HUES48 (cell line): ENCODE data around the gene SRGAP3.

ENCODE experiments used
- H3K27ac ChIP-seq: one replicate; pipeline ENCODE4 v1.7.0; 2013; ENCODE audit warnings: low read depth, low read length, inconsistent platforms
- H3K27me3 ChIP-seq: 2 replicates; pipeline ENCODE4 v1.6.1; 2013; ENCODE audit warnings: mild to moderate bottlenecking, low read length; ENCODE audit not compliant: control insufficient read depth, insufficient read depth
- H3K36me3 ChIP-seq: 2 replicates; pipeline ENCODE4 v1.6.1; 2013; ENCODE audit warnings: low read length; ENCODE audit not compliant: control insufficient read depth, insufficient read depth
- H3K4me1 ChIP-seq: 2 replicates; pipeline ENCODE4 v1.6.1; 2013; ENCODE audit warnings: mild to moderate bottlenecking, low read length; ENCODE audit not compliant: control insufficient read depth, insufficient read depth
- H3K4me3 ChIP-seq: 2 replicates; pipeline ENCODE4 v1.5.1; 2013; ENCODE audit warnings: mild to moderate bottlenecking, low read depth, low read length
- H3K9ac ChIP-seq: 2 replicates; pipeline ENCODE4 v1.6.1; 2013; ENCODE audit warnings: mild to moderate bottlenecking, low read depth, low read length, moderate library complexity
- H3K9me3 ChIP-seq: 2 replicates; pipeline ENCODE4 v1.6.1; 2013; ENCODE audit warnings: low read length; ENCODE audit not compliant: control insufficient read depth, insufficient read depth

SRGAP3 gene

GRCh38 chr3:9254764-9255163 lies 5.3 kb upstream of the SRGAP3 start:
- H3K4me3 ChIP-seq = no peak overlapping the region

DNA sequence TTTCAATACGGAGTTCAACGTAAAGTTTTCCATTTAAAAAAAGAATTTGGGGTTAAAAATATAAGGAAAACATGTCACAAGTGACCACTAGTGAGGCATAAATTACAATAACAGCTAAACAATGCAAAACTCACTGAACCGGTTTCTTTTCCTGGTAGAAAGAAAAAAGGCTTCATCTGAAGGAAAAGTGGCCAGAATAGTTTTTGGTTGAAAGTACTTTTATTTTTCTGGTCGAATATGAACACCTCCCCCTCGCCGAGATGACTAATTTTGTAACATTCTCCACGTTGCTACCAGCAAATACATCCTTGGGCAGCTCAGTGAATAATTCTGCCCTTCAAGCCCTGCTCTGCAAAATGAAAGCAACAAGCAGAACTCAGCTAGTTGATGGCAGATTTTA lies 3.9 kb upstream of the SRGAP3 start:
- Histone ChIP-seq H3K36me3 (no peaks in the 10 kb centered on the region), H3K4me1 (peaks cover 16% of the 10 kb centered on the region)

More at GRCh38 chr3:9254764-9255163, 5.3 kb upstream of the SRGAP3 start:
- H3K27me3 ChIP-seq = no peaks in the 10 kb centered on the region
- H3K9ac ChIP-seq = no peak overlapping the region
- H3K9me3 ChIP-seq = no peaks in the 10 kb centered on the region
- peaks cover 4% of the 10 kb centered on the region for H3K4me1 ChIP-seq
- no peak overlapping the region for H3K27ac ChIP-seq
- H3K36me3 ChIP-seq = no peaks in the 10 kb centered on the region

GRCh38 chr3:9251055-9251786 lies 1.8 kb upstream of the SRGAP3 start:
- Histone ChIP-seq H3K4me1 (peaks cover 26% of the 10 kb centered on the region), H3K27ac (no peak overlapping the region), H3K9ac (no peak overlapping the region), H3K4me3 (no peak overlapping the region), H3K27me3 (0 out of 2 replicates have a peak, but pooled peaks cover 7% of the 10 kb centered on the region), H3K9me3 (no peaks in the 10 kb centered on the region), H3K36me3 (no peaks in the 10 kb centered on the region)

More for the DNA sequence above, 3.9 kb upstream of the SRGAP3 start:
- Histone ChIP-seq H3K9me3 (no peaks in the 10 kb centered on the region), H3K9ac (no peak overlapping the region), H3K4me3 (no peak overlapping the region), H3K27ac (no peak overlapping the region), H3K27me3 (0 out of 2 replicates have a peak, but pooled peaks cover 7% of the 10 kb centered on the region)

DNA sequence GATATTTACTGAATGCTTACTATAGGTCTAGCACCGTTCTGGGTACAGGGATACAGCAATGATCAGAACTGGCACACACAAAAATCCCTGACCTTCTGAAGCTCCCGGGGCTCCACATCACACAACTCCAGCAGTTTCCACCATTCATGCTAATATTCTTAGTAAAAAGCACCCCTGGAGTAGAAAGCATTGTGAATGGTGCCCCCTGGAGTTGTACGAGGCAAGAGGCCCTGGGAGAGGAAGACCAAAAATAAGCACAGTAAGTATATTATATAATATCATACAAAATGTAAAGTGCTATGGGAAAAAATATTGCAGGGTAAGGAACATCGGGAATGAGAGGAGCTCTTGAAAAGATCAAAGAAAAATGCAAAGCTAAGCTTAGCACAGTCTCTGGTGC lies 790 bp upstream of the SRGAP3 start:
- H3K4me1 ChIP-seq = peaks cover 26% of the 10 kb centered on the region
- no peak overlapping the region for H3K9ac ChIP-seq
- H3K36me3 ChIP-seq = no peaks in the 10 kb centered on the region
- H3K9me3 ChIP-seq = no peaks in the 10 kb centered on the region
- H3K4me3 ChIP-seq = no peak overlapping the region
- H3K27ac ChIP-seq = peak overlapping the region; percentile 17
- 0 out of 2 replicates have a peak, but pooled peaks cover 7% of the 10 kb centered on the region for H3K27me3 ChIP-seq

GRCh38 chr3:9248522-9249271 lies 749 bp downstream of the SRGAP3 start:
- Histone ChIP-seq H3K36me3 (no peaks in the 10 kb centered on the region), H3K9me3 (no peaks in the 10 kb centered on the region), H3K4me3 (peak overlapping the region; percentile 75), H3K4me1 (peaks cover 26% of the 10 kb centered on the region), H3K27ac (no peak overlapping the region), H3K9ac (no peak overlapping the region), H3K27me3 (0 out of 2 replicates have a peak, but pooled peaks cover 7% of the 10 kb centered on the region)

DNA sequence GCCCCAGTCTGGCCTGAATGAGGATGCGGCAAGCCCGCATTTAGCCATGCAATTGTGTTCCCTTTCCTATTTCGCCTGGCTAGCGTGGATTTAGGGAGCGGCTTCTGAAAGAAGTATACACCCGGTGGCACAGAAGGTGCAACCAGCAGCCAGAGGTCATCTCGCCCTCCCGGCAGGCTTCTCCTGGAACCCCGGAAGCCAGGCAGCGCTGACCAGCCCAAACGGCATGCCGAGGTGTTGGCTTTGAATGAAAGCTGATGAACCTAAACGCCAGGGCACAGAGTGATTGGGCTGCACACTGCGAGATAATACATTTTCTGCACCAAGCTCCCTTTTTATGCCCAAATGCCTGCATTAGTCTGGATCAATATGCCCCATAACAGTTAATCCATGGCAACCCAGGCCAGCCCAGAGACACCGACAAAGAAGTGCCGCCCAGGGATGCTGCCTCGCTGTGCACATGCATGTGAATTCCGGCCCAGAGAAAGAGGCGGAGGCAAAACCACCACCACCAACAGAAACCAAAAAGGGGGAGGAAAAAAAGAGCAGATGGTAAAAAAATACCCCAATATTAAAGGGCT lies 1.4 kb downstream of the SRGAP3 start:
- no peaks in the 10 kb centered on the region for H3K36me3 ChIP-seq
- no peak overlapping the region for H3K9ac ChIP-seq
- H3K27ac ChIP-seq = no peak overlapping the region
- H3K27me3 ChIP-seq = 0 out of 2 replicates have a peak, but pooled peaks cover 7% of the 10 kb centered on the region
- peaks cover 26% of the 10 kb centered on the region for H3K4me1 ChIP-seq
- no peaks in the 10 kb centered on the region for H3K9me3 ChIP-seq
- peak overlapping the region; percentile 75; the same call in 1 of the 2 replicates for H3K4me3 ChIP-seq

- H3K27ac ChIP-seq = no peak overlapping the region
- H3K9me3 ChIP-seq = no peaks in the 10 kb centered on the region
- peak overlapping the region; percentile 6; the same call in 1 of the 2 replicates for H3K4me3 ChIP-seq
- 0 out of 2 replicates have a peak, but pooled peaks cover 7% of the 10 kb centered on the region for H3K27me3 ChIP-seq
- no peaks in the 10 kb centered on the region for H3K36me3 ChIP-seq
- H3K9ac ChIP-seq = no peak overlapping the region
- H3K4me1 ChIP-seq = peaks cover 26% of the 10 kb centered on the region
These were observed 2.0 kb downstream of the SRGAP3 start for GRCh38 chr3:9247361-9247940.

DNA sequence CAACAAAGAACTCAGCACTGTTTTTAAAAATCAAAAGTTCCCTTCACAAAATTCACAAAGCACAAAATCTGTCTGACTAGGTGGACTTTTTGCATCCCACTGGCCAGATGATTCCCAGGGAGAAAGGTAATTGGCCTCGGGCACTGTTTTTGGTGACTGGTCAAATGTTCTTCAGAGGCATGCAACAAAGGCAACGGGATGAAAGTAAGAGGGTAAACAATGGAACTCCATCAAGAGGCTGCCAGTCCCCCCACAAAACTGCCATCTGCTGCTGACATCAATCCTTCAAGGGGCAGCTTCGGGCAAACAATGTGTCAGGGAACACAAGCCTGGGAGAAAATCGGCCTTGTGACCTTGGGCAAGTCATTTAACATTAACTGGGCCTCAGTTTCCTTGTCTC lies 3.3 kb downstream of the SRGAP3 start:
- 0 out of 2 replicates have a peak, but pooled peaks cover 7% of the 10 kb centered on the region for H3K27me3 ChIP-seq
- no peaks in the 10 kb centered on the region for H3K9me3 ChIP-seq
- H3K36me3 ChIP-seq = no peaks in the 10 kb centered on the region
- H3K4me1 ChIP-seq = peaks cover 26% of the 10 kb centered on the region
- H3K9ac ChIP-seq = no peak overlapping the region
- H3K4me3 ChIP-seq = no peak overlapping the region
- no peak overlapping the region for H3K27ac ChIP-seq

GRCh38 chr3:9244495-9245183 lies 4.8 kb downstream of the SRGAP3 start:
- Histone ChIP-seq H3K4me3 (no peak overlapping the region), H3K27ac (no peak overlapping the region), H3K36me3 (no peaks in the 10 kb centered on the region), H3K27me3 (0 out of 2 replicates have a peak, but pooled peaks cover 7% of the 10 kb centered on the region), H3K9me3 (no peaks in the 10 kb centered on the region), H3K9ac (no peak overlapping the region), H3K4me1 (peaks cover 20% of the 10 kb centered on the region)

DNA sequence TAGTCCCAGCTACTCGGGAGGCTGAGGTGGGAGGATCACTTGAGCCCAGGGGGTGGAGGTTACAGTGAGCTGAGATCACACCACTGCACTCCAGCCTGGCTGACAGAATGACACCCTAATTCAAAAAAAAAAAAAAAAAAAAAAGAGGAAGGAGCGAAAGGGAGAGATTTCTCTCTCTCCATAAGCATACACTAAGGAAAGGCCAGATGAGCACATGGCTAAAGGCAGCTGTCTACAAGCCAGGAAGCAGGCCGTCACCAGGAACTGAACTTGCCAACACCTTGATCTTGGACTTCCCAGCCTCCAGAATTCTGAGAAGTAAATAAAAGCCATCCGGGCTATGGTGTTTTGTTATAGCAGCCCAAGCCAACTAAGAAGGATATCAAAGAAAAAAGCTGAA lies 7.5 kb downstream of the SRGAP3 start:
- H3K36me3 ChIP-seq = no peaks in the 10 kb centered on the region
- H3K27ac ChIP-seq = no peak overlapping the region
- no peak overlapping the region for H3K4me3 ChIP-seq
- no peak overlapping the region for H3K9ac ChIP-seq
- no peaks in the 10 kb centered on the region for H3K27me3 ChIP-seq
- no peaks in the 10 kb centered on the region for H3K9me3 ChIP-seq
- no peaks in the 10 kb centered on the region for H3K4me1 ChIP-seq
